ENCODE data around the gene RAD9A.

Gene RAD9A

GRCh38 chr11:67374571-67375281 lies 17.1 kb upstream of the RAD9A start:
- no peak for DNase-seq (ENCODE audit: low read depth)
- TF ChIP-seq, protein P1, sequence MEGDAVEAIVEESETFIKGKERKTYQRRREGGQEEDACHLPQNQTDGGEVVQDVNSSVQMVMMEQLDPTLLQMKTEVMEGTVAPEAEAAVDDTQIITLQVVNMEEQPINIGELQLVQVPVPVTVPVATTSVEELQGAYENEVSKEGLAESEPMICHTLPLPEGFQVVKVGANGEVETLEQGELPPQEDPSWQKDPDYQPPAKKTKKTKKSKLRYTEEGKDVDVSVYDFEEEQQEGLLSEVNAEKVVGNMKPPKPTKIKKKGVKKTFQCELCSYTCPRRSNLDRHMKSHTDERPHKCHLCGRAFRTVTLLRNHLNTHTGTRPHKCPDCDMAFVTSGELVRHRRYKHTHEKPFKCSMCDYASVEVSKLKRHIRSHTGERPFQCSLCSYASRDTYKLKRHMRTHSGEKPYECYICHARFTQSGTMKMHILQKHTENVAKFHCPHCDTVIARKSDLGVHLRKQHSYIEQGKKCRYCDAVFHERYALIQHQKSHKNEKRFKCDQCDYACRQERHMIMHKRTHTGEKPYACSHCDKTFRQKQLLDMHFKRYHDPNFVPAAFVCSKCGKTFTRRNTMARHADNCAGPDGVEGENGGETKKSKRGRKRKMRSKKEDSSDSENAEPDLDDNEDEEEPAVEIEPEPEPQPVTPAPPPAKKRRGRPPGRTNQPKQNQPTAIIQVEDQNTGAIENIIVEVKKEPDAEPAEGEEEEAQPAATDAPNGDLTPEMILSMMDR (IDR thresholded peaks at IDR 0.05; ENCODE audit: control insufficient read depth, insufficient read depth, low read depth, low read length, missing control alignments): no peak
- H3K4me3 ChIP-seq (ENCODE audit: control insufficient read depth, low read depth, low read length): peak overlapping the region; percentile 23

GRCh38 chr11:67375320-67376055 lies 16.3 kb upstream of the RAD9A start:
- H3K4me3 ChIP-seq (ENCODE audit: control insufficient read depth, low read depth, low read length): no peak overlapping the region
- TF ChIP-seq, protein P1 (IDR thresholded peaks at IDR 0.05; ENCODE audit: control insufficient read depth, insufficient read depth, low read depth, low read length, missing control alignments): no peak
- no peak for DNase-seq (ENCODE audit: low read depth)

DNA sequence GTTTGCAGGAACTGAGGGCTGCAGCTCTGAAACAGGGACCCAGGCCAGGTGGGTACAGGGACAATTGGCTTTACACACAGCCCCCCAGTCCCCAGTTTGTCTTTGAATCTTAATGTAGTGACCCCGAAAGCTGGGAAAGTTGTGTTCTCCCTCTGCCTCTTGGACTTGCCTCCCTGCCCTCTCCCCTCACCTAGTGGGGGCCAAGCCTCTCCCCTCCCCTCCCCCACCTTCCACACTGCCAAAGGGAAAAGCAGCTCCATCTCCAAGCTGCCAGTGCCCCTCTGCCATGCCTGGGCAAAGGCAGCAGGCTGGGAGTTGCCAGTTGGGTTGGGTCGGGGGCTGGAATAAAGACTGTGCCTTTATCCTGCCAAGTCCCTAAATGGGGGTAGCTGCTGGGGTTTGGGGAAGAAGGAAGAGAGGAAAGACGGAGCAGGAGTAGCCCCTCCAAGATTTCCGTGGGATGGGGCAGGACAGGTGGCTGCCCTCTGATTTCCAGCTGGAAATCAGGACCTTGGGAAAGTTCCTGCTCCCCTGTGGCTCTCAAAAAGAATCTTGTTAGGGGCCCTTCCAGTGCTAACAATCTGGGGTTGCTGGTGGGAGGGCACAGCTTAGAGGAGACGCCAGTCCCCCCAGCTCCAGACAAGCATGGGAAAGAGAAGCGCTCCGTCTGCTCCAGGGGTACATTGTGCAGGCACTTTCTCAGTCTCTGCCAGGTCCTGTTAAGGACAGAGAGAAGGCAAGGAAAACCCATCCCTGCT lies 15.5 kb upstream of the RAD9A start:
- no peak for DNase-seq (ENCODE audit: low read depth)
- no peak overlapping the region for H3K4me3 ChIP-seq (ENCODE audit: control insufficient read depth, low read depth, low read length)
- TF ChIP-seq, protein P1 (IDR thresholded peaks at IDR 0.05; ENCODE audit: control insufficient read depth, insufficient read depth, low read depth, low read length, missing control alignments): no peak

DNA sequence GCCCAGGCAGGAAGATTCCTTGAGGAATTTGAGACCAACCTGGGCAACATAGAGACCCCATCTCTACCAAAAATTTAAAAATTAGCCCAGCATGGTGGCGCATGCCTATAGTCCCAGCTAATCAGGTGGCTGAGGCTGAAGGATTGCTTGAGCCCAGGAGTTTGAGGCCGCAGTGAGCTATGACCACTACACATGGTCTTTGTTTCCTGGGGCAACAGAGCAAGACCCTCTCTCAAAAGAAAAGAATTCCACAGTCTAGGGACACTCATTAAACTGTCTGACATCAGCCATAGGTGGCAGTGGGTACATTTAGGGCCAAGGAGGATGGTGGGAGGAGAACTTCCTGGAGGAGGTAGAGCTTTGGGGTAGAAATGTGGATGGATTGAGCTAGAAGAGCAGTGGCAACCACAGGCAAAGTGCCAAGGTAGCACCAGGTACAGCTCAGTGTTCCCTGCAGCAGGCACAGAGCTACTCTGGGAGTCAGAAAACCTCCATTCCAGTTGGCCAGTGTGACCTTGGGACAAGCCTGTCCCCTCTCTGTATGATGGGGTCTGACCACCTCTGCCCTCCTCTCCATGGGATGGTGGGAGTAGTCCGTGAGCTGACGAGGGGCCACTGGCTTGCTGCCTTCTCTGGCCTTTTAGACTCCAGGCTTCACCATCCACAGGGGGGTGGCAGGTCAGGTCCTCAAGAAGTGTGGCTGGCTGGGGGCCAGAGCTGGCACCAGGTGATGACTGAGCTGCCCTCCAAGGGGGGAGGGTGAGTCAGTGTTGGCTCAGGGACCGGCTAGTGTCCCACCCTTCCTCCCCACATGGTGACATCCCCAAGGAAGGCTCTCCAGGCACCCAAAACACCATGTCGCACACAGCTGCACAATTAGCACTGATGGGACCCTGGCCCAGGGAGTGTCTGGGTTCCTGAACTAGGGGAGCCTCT lies 14.6 kb upstream of the RAD9A start:
- no peak overlapping the region for H3K4me3 ChIP-seq (ENCODE audit: control insufficient read depth, low read depth, low read length)
- TF ChIP-seq, protein P1 (IDR thresholded peaks at IDR 0.05; ENCODE audit: control insufficient read depth, insufficient read depth, low read depth, low read length, missing control alignments): no peak
- no peak for DNase-seq (ENCODE audit: low read depth)

DNA sequence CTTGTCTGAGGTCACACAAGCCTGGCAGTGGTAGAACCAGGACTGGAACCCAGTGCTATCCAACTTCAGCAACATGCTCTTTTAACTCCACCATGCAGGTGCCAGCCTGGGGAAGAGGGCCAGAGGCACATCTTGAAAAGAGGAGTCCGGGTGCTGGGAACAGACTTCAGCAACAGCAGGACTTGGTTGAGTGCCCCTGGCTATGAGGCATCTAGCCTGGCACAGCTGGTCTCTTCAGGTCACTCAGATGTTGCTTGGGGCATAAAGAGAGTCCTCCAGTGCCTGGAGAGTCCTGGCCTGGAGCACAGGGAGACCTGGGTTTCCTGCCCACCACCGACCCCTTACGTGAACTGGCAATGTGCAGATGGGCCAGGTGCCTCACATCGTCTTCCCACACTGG lies 13.2 kb upstream of the RAD9A start:
- H3K4me3 ChIP-seq (ENCODE audit: control insufficient read depth, low read depth, low read length): no peak overlapping the region

More for the DNA sequence above, 13.2 kb upstream of the RAD9A start:
- no peak for DNase-seq (ENCODE audit: low read depth)
- TF ChIP-seq, protein P1 (IDR thresholded peaks at IDR 0.05; ENCODE audit: control insufficient read depth, insufficient read depth, low read depth, low read length, missing control alignments): no peak
